GM19099 (cell line): ENCODE measurements around the gene CASP5.
"Not testable (repeated sequence)": the region's sequence is repeated elsewhere in the genome, so short reads cannot be mapped to it uniquely, and the experiment has no call there.

Experiments
- POLR2A ChIP-seq: IDR thresholded peaks from 3 replicates; pipeline ENCODE4 v1.6.1; 2011; ENCODE audit warnings: low read depth; ENCODE audit not compliant: insufficient read length; ENCODE audit errors: extremely low read depth

The CASP5 gene

DNA sequence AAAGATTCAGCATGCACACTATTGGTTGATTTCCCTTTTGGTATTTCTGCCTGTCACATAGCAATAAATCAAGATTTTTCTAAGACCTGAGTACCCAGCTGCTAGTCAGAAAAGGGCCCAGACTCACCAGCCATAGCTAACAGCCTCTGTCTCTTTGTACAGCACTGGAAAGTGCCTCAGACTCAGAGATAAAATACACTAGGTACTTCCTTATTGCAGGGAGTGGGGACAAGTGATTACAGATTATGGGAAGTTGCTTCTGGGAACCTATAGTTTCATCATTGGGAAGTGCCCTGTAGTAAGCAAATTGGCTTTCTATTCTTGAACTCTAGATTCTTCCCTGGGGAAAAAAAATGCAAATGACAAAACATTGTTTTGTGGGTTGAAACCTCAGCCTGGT, at the start of gene CASP5:
CASP5 (minus strand) TSS at position 166 of the 400 bp plus-strand sequence; CDS start at position 134, 32 bp downstream.
- no peak for TF ChIP-seq POLR2A

DNA sequence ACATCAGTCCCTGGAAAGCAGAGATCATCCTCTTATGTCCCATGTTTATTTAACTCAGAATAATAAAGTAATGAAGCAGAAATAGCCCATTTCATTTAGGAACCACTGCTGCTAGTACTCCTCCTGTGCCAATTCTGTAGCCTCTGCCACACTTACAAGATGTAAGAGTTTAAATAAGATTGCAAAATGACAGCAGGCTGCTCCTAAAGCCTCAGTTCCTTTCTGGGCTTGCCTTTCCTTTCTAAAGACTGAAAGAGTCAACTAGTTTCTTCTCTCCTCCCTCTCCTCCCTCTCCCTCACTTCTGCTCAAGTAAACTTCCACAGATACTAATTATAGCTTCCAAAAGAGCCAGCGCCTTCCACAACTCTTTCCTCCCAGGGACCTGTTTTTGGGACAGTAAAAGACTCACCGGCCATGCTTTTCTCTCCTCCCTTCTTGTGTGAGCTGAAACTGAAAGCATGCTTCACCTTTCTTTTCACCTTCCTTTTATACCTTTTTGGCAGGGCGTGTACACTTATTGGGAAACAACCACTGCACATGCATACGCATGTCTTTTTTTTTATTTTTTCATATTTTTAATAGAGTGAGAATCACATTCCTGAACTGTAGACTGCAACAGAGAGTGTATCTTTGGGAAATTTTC, 48.2 kb upstream of the CASP5 start:
- TF ChIP-seq POLR2A: no peak

DNA sequence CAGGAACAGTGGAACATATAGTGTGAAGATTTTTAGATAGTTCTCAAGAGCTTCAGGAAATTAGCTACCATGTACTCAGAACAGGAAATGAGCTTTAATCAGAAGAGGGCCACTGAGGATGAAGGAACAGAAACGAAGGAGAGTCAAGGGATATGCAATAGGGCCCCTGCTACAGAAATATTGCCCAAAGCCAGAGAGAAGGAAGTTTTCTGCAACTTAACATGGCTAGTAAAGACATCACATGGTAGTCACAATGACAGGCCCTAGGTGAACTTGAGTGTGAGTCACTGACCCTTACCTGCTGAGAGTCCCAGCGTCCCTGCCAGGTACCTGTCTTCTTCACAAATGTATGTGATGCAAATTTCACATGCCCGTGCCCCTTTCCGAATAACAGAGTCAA, 47.3 kb upstream of the CASP5 start:
- no peak for TF ChIP-seq POLR2A

DNA sequence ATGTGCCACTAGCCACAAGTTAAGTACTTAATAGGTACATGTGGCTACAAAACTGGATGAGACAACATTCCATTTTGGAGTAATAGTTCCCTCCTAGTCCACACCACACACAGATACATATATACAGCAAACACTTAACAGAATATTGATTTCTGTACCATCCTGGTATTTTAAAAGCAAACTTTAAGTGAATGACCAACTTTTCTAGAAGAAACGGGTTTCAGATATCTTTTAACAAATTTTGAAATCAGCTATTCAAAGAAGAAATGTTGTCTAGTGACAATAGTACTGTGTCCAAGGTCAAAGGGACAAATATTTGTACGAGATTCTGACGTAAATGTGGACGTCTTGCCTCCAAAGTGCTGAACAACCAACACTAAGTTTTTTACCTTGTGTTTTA, 34.5 kb upstream of the CASP5 start:
- TF ChIP-seq POLR2A: no peak

DNA sequence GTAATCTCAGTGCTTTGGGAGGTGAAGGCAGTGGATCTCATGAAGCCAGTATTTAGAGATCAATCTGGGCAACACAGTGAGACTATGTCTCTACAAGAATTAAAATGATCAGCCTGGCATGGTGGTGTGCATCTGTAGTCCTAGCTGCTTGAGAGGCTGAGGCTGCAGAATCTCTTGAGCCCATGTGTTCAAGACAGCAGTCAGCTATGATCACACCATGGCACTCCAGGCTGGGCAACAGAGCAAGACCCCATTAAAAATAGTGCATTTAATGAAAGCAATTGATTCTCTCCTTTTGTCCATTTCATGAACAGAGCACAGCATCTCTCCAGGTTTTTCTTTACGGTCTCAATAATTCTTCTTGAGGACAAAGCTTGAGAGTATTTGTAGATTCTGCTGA, 33.5 kb upstream of the CASP5 start:
- TF ChIP-seq POLR2A: no peak

DNA sequence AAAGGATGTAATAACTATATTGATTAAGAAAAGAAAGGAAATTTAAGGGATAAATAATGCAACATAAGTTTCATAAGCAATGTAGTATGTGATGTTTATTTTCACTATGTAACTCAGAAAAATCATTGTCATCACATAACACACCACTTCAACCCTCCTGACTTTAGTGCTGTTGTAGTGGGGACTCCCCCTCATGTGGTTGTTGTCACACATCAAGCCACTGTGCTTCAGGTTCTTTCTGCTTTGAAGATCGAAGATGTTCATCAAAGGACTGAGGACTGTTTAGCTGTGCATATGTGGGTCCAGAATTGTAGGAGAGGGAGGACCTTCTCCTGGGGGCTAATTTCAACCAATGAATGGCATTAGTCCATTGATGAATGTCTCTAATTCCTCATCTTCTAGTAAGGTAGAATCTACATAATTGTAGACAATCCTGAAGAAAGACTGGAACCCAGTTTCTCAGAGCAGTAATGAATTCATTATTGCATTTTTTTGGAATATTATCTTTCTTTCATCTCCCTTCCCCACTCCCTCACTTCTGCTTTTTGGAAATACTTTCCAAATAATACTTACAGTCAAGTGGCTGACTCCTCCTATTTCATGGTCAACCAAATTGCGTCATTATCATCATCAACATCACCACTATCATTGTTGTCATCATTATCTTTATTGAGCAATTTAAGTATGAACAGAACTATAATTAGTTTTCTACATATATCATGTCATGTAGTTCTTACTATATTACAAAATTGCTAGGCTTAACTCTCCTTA, 31.9 kb upstream of the CASP5 start:
- no peak for TF ChIP-seq POLR2A

DNA sequence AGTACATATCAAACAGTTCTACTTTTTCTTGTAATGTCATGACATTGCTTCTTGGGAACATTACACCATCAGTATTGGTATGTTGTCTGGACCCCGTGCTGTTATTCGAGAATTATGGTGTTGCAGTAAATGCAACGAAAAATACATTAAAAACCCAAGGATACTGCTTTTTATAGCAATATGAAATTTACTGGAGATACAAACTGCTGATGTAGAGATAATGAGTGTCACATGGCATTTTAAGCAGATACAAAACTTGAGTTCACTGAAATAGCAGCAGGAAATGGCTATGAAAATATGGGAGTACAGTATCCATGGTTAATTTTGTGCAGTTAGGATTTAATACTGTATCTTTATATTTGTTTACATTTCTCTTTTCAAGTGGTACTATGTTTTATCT, 29.5 kb upstream of the CASP5 start:
- TF ChIP-seq POLR2A: no peak

DNA sequence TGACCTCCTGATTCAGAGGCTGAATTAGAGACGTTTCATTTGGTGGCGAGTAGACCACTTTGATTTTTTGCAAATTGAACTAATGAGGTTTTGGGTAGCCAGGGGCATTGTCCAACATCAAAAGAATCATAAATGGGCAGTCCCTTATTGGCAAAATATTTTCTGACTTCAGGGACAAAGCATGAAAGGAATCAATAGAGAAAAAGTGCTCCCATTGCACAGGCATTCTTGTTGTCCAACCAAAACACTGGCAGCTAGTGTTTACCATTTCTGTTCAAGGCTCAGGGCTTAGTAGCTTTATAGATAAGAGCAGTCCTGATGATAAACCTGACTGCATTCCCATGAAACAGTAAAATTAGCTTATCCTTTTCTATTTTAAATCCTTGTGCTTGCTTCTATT, 28.6 kb upstream of the CASP5 start:
- TF ChIP-seq POLR2A: no peak

DNA sequence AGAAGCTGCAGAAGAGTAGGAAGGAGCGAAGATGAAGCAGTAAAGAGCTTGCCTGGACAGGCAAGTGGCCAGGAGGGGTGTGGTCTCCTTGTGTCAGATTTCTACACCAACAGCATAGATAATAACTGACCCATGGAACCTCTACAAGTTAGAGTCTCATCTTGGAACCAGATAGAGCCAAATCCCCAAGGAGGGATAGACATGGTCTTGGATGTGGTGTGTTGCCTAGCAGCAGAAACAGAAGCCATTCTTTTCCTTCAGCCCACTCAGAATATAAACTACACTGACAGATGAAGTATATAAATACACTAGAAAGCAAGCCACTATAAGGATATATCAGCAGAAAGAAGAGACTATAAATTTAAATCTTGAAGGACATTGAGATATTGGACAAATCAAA, 26.5 kb upstream of the CASP5 start:
- TF ChIP-seq POLR2A: no peak

DNA sequence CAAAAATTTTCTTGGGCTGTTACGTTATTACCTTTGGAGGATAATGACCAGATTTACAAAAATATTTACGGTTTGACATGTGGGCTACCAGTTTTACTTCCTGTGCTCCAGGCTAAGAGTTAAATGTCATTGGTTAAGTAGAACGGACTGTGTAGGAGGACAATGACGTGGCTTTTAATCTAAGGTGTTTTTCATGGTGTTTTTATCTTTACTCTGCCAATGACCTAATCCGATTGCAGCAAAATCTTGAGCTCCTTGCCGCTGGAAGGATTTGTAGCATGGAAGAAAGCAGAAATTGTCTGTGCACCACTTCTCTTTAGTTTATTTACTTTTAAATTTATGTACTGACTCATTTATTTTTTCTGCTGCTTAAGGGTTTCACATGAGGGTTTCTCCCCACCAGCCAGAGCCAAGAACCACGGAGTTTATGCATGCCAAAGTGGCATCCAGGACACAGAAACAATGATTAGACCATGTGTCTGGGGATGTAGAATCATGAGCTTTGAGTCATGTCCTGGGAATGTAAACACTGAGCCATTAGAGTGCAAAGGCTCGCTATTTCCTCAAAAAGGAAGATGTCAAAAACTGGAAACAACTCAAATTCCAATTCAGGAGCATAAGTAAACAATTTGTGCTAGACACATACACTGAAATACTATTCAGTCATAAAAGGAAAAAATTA, 24.1 kb upstream of the CASP5 start:
- no peak for TF ChIP-seq POLR2A

DNA sequence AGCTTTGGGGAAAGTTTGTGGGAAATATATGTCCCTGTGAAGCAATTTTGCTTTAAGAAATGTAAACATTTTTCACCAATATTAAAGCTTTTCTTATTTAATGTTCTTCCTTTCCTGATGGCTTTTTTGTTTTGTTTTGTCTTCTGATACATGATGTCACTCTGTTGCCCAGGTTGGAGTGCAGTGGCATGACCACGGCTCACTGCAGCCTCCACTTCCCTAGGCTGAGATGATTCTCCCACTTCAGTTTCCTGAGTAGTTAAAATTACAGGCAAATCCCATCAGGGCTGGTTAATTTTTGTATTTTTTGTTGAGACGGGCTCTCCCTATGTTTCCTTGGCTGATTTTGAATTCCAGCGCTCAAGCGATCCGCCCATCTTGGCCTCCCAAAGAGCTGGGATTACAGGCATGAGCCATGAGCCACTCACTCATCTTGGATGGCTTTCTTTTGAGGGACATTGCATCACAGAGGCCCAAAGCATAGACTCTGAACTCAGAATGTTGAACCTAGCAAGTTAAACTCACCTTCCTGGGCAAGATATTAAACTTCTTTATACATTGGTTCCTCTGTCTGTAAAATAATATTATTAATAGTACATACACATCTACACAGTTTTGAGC, 22.8 kb upstream of the CASP5 start:
- no peak for TF ChIP-seq POLR2A

DNA sequence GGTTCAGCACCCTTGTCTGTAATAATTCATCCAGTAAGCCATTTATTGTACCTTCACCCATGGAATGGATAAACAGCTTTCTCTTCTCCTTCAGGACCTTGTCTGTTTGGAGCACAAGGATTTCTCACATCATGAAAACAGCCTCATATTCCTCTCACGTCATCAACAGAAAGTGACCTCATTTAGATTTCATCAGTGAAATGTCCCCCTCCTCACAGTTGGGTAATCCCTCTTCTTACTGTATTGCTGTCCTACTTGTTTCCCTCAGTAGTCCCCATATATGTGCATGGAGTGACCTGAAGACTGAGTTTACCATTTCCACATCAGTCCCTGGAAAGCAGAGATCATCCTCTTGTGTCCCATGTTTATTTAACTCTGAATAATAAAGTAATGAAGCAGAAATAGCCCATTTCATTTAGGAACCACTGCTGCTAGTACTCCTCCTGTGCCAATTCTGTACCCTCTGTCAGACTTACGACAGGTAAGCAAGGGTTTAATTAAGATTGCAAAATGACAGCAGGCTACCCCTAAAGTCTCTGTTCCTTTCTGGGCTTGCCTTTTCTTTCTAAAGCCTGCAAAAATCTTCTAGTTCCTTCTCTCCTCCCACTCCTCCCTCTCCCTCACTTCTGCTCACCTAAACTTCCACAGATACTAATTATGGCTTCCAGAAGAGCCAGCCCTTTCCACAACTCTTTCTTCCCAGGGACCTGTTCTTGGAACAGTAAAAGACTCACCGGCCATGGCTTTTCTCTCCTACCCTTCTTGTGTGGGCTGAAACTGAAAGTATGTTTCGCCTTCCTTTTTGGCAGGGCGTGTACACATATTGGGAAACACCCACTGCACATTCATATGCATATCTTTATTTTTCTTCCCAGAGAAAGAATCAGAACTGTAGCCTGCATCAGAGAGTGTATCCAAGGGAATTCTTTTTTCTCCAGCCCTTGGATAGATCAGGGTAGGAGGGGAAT, 21.9 kb upstream of the CASP5 start, which contains the start of gene CARD16:
CARD16 (minus strand) TSS at position 779 of the 968 bp plus-strand sequence; CDS start at position 741, 38 bp downstream.
- TF ChIP-seq POLR2A: not testable (repeated sequence)

DNA sequence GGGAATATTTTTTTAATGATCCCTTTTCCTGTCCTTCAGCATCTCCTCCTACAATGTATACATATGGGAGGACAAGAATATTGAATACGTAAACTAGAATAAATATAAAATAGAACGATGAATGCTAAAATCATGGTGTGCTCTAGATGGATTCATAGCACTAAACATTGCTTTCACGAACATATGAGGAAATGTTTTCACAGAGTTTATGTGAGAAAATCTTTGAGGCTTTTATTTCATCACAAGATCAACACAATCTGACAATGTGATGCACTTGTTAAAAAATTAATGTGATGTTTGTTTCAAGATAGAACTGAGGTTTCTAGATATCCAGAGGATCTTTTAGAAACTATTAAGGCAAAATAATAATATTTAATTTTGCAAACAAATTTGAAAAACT, 19.2 kb upstream of the CASP5 start:
- TF ChIP-seq POLR2A: no peak

DNA sequence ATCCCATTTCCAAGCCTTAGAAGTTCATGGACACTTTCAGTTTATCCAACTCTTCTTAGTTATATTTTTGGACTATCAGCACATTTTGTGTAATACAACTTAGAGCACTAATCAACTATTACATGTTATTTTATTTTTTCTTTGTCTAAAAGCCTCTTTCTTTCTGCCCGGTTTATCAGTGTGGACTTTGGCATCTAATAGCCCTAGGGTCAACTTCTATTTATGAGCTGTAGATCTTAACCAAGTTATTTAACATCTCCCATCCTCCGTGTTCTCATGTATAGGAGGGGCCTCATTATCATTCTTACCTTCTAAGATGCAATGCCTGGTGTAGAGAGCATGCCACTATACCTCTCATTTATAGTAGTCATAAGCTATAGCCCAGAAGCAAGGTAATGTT, 17.7 kb upstream of the CASP5 start:
- no peak for TF ChIP-seq POLR2A
